Ovary (tissue), 9 donors: ENCODE data around the gene TEDC1. TPM values are rescaled to one million over a fixed set of nuclear protein-coding genes. Genes with fewer than 3 reads are reported as not detected.

Experiments used
- DNase-seq, 5 donors: peaks; one replicate each; pipeline ENCODE4 v3.0.0-alpha.2; 2019 to 2020
- H3K27ac ChIP-seq, 2 donors: fragments of 200-600 bp; one replicate each; pipeline versions ENCODE4 v1.5.1 to v1.8.0; 2019 to 2022
- H3K27me3 ChIP-seq: fragments of 200-600 bp; one replicate; pipeline ENCODE4 v1.8.0; 2022
- H3K36me3 ChIP-seq: fragments of 200-600 bp; sonication (generic); one replicate; pipeline ENCODE4 v1.5.1; 2019
- H3K4me1 ChIP-seq: one replicate; pipeline ENCODE4 v1.8.1; 2013; ENCODE audit warnings: mild to moderate bottlenecking, moderate library complexity; ENCODE audit not compliant: insufficient read depth
- H3K4me3 ChIP-seq: fragments of 200-600 bp; sonication (generic); one replicate; pipeline ENCODE4 v1.5.1; 2017
- H3K9me3 ChIP-seq, 2 donors: fragments of 200-600 bp in 1 of 2; sonication (generic) in 1 of 2; one replicate each; pipeline versions ENCODE4 v1.5.1 to v1.8.1; 2013 to 2019; ENCODE audit warnings: mild to moderate bottlenecking in 1 of 2, moderate library complexity in 1 of 2
- EP300 ChIP-seq: sonication (generic); formaldehyde crosslinking; IDR thresholded peaks from one replicate; pipeline ENCODE4 v1.6.1; 2017; ENCODE audit warnings: antibody characterized with exemption
- POLR2A ChIP-seq: fragments of 450-650 bp; IDR thresholded peaks from one replicate; pipeline ENCODE4 v1.6.1; 2017; ENCODE audit warnings: antibody characterized with exemption, mild to moderate bottlenecking, moderate library complexity
- WGBS, 3 donors: extraction: QIAGEN DNeasy Blood & Tissue Kit in 1 of 3; methylation state at CpG; one replicate each; pipeline versions ENCODE4 v1.1.5 to v1.1.7; 2013 to 2017; 5-methylcytosine and 5-hydroxymethylcytosine counted together
- intact Hi-C, 4 donors: fragments of 100-400 bp; cut with DNase I; formaldehyde crosslinking; loops; one replicate each; pipeline versions ENCODE4 v1.11.0 to v1.15.1; 2022 to 2023
- polyA plus RNA-seq, 2 donors: library from polyadenylated mRNA; stranded (reverse); fragments of 200-250 nt in 1 of 2; fragments of 350-450 nt in 1 of 2; fragmentation: Illumina TruSeq in 1 of 2; extraction: RNeasy Lipid Tissue Mini Kit (QIAGEN cat#74804) in 1 of 2; gene quantifications; one replicate each; pipeline ENCODE4 v1.2.3, GENCODE V29; 2013 to 2014
- total RNA-seq, 7 donors: library from RNA; depleted of rRNA in 2 of 7; stranded (reverse); fragments of >200 nt in 2 of 7; fragmentation: NEBNext Ultra II Directional in 3 of 7; extraction: Animal tissue kit (Norgen Biotek cat#: 25700) in 3 of 7; gene quantifications; one replicate each; pipeline versions ENCODE4 v1.1.0 to v1.2.4, GENCODE V29; 2016 to 2023
- TF ChIP-seq, protein P1 (sequence below), 3 donors: fragments of 450-650 bp in 2 of 3; fragments of 200-600 bp in 1 of 3; IDR thresholded peaks; one replicate each; pipeline versions ENCODE4 v1.5.1 to v1.8.0; 2016 to 2022; ENCODE audit warnings: antibody characterized with exemption in 3 of 3, mild to moderate bottlenecking in 1 of 3
- donor health status: DM: no; HTN: no; CAD: no; lungs with moderate emphysema.
- donor health status: DM: no; HTN: no; CAD: no.
- donor health status: Bipolar disorder and iron deficiency.
- donor health status: DM: yes; HTN: yes; CAD: no.
- donor health status: DM: no; HTN: no; CAD: no.
- donor health status: DM: yes; HTN: yes; CAD: no.

The TEDC1 gene
- total and polyA plus RNA-seq, 9 donors: 2.6 to 8.2 (median 3.8) TPM; not detected in 1

DNA sequence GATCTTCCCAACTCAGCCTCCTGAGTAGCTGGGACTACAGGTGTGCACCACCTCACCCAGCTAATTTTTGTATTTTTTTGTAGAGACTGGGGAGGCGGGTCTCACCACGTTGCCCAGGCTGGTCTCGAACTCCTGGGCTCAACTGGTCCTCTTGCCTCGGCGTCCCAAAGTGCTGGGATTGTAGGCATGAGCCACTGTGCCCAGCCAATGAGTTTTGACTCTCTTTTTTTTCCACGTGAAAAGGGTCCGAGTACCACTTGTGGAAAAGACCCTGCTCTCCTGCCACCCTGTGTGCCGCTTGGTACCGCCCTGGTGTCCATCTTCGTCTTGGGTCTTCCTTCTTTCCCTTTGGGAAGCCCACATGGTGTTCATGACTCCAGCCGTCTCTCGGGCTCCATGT, 17.6 kb downstream of the TEDC1 start:
- Histone ChIP-seq H3K36me3 (no peaks in the 10 kb centered on the region), H3K27ac (no peak overlapping the region), H3K9me3 (no peaks in the 10 kb centered on the region), H3K4me3 (no peak overlapping the region), H3K4me1 (no peaks in the 10 kb centered on the region), H3K27me3 (no peaks in the 10 kb centered on the region)
- TF ChIP-seq, protein P1, sequence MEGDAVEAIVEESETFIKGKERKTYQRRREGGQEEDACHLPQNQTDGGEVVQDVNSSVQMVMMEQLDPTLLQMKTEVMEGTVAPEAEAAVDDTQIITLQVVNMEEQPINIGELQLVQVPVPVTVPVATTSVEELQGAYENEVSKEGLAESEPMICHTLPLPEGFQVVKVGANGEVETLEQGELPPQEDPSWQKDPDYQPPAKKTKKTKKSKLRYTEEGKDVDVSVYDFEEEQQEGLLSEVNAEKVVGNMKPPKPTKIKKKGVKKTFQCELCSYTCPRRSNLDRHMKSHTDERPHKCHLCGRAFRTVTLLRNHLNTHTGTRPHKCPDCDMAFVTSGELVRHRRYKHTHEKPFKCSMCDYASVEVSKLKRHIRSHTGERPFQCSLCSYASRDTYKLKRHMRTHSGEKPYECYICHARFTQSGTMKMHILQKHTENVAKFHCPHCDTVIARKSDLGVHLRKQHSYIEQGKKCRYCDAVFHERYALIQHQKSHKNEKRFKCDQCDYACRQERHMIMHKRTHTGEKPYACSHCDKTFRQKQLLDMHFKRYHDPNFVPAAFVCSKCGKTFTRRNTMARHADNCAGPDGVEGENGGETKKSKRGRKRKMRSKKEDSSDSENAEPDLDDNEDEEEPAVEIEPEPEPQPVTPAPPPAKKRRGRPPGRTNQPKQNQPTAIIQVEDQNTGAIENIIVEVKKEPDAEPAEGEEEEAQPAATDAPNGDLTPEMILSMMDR (IDR thresholded peaks at IDR 0.05): no peak
- TF ChIP-seq POLR2A (no peak), EP300 (no peak)
- intact Hi-C loops: no loop called here
- WGBS, 3 donors: 84 to 88% (median 87%) methylated on average over 12 of the region's 12 CpGs
- DNase-seq: no peak

DNA sequence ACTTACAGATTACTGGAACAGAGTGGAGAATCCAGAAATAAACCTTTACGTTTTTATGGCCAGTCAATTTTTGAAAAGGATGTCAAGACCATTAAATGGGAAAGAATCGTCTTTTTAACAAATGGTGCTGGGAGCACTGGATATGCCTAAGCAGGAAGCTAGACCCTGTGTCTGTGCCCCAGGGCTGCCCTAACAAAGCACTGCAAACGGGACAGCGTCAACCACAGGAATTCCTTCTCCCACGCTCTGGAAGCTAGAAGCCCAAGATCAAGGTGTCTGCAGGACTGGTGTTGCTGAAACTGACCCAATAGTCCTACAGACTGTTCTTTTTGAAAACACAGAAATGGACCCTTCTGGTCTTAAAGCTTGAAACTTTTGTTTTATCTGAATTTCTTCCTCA, 26.1 kb downstream of the TEDC1 start:
- H3K4me3 ChIP-seq: no peak overlapping the region
- no peaks in the 10 kb centered on the region for H3K9me3 ChIP-seq
- 41 to 49% (median 45%) methylated on average over 5 of the region's 5 CpGs for WGBS, 3 donors
- H3K36me3 ChIP-seq: no peaks in the 10 kb centered on the region
- H3K4me1 ChIP-seq: no peaks in the 10 kb centered on the region
- TF ChIP-seq, protein P1 (IDR thresholded peaks at IDR 0.05): no peak
- TF ChIP-seq POLR2A (no peak), EP300 (no peak)
- H3K27ac ChIP-seq: no peak overlapping the region
- intact Hi-C loops: no loop called here
- no peaks in the 10 kb centered on the region for H3K27me3 ChIP-seq
- no peak for DNase-seq

DNA sequence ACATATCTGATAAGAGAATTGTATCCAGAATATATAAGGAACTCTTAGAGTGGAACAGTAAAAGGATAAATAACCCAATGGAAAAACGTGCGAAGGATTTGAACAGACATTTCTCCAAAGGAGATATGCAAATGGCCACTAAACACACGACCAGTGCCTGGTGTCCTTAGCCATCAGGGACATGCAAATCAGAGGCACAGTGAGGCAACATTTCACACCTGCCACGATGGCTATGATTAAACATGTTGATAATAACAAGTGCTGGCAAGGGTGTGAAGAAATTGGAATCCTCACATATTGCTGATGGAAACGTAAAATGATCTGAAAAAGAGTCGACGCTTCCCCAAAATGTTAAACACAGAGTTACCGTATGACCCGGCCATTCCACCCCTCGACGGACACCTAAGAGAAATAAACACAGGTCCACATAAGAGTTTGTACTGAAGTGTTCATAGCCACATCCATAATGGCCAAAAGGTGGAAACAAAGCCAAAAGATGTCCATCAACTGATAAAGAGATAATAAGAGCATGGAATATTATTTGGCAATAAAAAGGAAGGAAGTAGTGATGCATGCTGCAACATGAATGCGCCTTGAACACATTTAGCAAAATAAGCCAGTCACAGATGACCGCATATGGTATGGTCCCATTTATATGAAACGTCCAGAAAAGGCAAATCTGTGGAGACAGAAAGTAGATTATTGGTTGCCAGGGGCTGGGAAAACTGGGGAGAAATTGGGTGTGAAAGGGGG, 29.1 kb downstream of the TEDC1 start:
- no peaks in the 10 kb centered on the region for H3K4me1 ChIP-seq
- no peaks in the 10 kb centered on the region for H3K9me3 ChIP-seq
- 65 to 69% (median 68%) methylated on average over 14 of the region's 14 CpGs for WGBS, 3 donors
- no peak overlapping the region for H3K4me3 ChIP-seq
- no peak for DNase-seq
- intact Hi-C loops: loop anchor here in 2 of 4 donors (10.0 kb wide), 2 partner anchors 145 to 155 kb away; no protein-coding TSS in a partner anchor
- TF ChIP-seq POLR2A (no peak), EP300 (no peak)
- TF ChIP-seq, protein P1 (IDR thresholded peaks at IDR 0.05): no peak
- H3K27ac ChIP-seq: no peak overlapping the region
- no peaks in the 10 kb centered on the region for H3K27me3 ChIP-seq
- H3K36me3 ChIP-seq: no peaks in the 10 kb centered on the region

DNA sequence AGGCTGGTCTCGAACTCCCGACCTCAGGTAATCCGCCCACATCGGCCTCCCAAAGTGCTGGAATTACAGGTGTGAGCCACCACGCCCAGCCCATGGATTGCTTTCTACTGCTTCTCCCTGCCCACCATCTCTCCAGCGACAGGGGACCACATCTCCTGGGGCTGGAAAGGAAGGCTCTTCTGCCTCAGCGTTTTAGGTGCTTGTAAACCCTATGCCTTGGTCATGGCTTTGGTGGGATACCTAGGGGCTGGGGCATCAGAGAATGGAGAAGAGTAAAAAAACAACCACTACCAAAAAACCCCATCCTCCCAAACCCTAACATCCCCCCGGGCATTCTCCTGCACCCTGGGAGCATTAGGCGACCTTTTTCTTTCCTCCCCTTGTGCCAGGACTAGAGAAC, 34.3 kb downstream of the TEDC1 start:
- Histone ChIP-seq H3K27me3 (no peaks in the 10 kb centered on the region), H3K4me1 (peaks cover 10% of the 10 kb centered on the region), H3K27ac (no peak overlapping the region), H3K4me3 (no peak overlapping the region), H3K9me3 (no peaks in the 10 kb centered on the region), H3K36me3 (no peaks in the 10 kb centered on the region)
- intact Hi-C loops: loop anchor here in 2 of 4 donors (5.0 to 10.0 kb wide), 3 partner anchors 33 to 161 kb away; partner anchors contain the start of gene TEDC1 (in 1 of the 2)
- TF ChIP-seq POLR2A (no peak), EP300 (no peak)
- TF ChIP-seq, protein P1 (IDR thresholded peaks at IDR 0.05): no peak
- 85 to 87% (median 86%) methylated on average over 9 of the region's 9 CpGs for WGBS, 3 donors
- no peak for DNase-seq
